ENCODE results near the gene CSF2RB.

GRCh38 chr22:36900225-36900624 is 13.2 kb upstream of the CSF2RB start:
- TF ChIP-seq CTCF (conservative IDR thresholded peaks at IDR 0.05), result no peak
- no peak for TF ChIP-seq EZH2 (IDR thresholded peaks at IDR 0.05; ENCODE audit: low read depth)
